ENCODE measurements around the gene B4GALNT1. TPM values are rescaled to one million over a fixed set of nuclear protein-coding genes. Genes with fewer than 3 reads are reported as not detected.
A peak's percentile ranks its signal among the peaks of the same experiment; 100 is the strongest.

The B4GALNT1 gene
- total RNA-seq, 1 donor from 2014 or later = 11.1 TPM

DNA sequence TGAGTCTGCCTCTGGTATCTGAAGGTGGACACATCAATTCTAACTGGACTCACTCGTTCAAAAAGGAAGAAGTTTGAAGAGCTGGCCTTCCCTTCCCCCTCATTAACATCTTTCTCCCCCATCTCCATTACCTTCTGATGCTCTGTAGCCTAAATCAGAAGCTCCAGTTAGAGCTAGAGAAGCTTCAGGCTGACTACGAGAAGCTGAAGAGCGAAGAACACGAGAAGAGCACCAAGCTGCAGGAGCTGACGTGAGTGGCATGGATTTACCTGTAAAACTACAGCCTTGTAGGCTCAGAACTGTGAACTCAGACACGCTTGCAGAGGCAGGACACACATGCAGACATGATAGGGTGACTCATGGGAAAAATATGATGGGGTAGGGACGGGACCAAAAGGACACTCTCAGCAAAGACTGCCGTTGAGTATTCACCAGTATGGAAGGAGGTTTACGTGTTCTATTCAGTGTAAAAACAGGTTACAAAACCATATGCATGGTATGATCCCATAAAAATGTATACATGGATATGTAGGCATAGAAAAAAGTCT is 56.3 kb downstream of the B4GALNT1 start:
- intact Hi-C loops (cut with DNase I) = no loop called here
- DNase-seq (ENCODE audit: low spot score) = peak; percentile 35

Other genes with a start within 250 kb of the B4GALNT1 start
- gene R3HDM2, start 202.2 kb downstream of the B4GALNT1 start, total RNA-seq = 77.7 TPM
- gene INHBC, start 198.4 kb downstream of the B4GALNT1 start, total RNA-seq = not detected
- 0.73 TPM for gene INHBE, start 177.9 kb downstream of the B4GALNT1 start, total RNA-seq
- 0.83 TPM for gene GLI1, start 173.4 kb downstream of the B4GALNT1 start, total RNA-seq
- 5.9 TPM for gene ARHGAP9, start 153.3 kb downstream of the B4GALNT1 start, total RNA-seq
- 89.2 TPM for gene MARS1, start 145.1 kb downstream of the B4GALNT1 start, total RNA-seq
- 24.0 TPM for gene DDIT3, start 112.7 kb downstream of the B4GALNT1 start, total RNA-seq
- gene MBD6, start 110.4 kb downstream of the B4GALNT1 start, total RNA-seq = 39.9 TPM
- gene DCTN2, start 86.0 kb downstream of the B4GALNT1 start, total RNA-seq = 100 TPM
- gene KIF5A, start 83.2 kb downstream of the B4GALNT1 start, total RNA-seq = 0.22 TPM
- gene PIP4K2C, start 42.0 kb downstream of the B4GALNT1 start, total RNA-seq = 17.9 TPM
- 31.0 TPM for gene DTX3, start 28.4 kb downstream of the B4GALNT1 start, total RNA-seq
- gene ARHGEF25, start 21.8 kb downstream of the B4GALNT1 start, total RNA-seq = 15.0 TPM
- gene OS9, start 60.9 kb upstream of the B4GALNT1 start, total RNA-seq = 133 TPM
- 6.1 TPM for gene AGAP2, start 105.5 kb upstream of the B4GALNT1 start, total RNA-seq
- gene TSPAN31, start 111.8 kb upstream of the B4GALNT1 start, total RNA-seq = 25.1 TPM
- 46.3 TPM for gene CDK4, start 119.1 kb upstream of the B4GALNT1 start, total RNA-seq
- gene MARCHF9, start 121.9 kb upstream of the B4GALNT1 start, total RNA-seq = 13.1 TPM
- 0.24 TPM for gene CYP27B1, start 133.9 kb upstream of the B4GALNT1 start, total RNA-seq
- 13.3 TPM for gene METTL1, start 138.9 kb upstream of the B4GALNT1 start, total RNA-seq
- gene EEF1AKMT3, start 139.4 kb upstream of the B4GALNT1 start, total RNA-seq = 1.6 TPM
- gene TSFM, start 149.6 kb upstream of the B4GALNT1 start, total RNA-seq = 47.7 TPM
- 3.5 TPM for gene AVIL, start 185.5 kb upstream of the B4GALNT1 start, total RNA-seq
- gene CTDSP2, start 213.5 kb upstream of the B4GALNT1 start, total RNA-seq = 89.2 TPM